OCI-LY7 (cell line): ENCODE measurements around the gene LSM8. TPM values are rescaled to one million over a fixed set of nuclear protein-coding genes. Genes with fewer than 3 reads are reported as not detected.

Experiments used
- BruUV-seq: library from RNA; stranded (reverse); fragments of 400-500 nt; replicated peaks from 2 replicates; lab custom pipeline; 2021; lab: Mats Ljungman, UMichigan
- CTCF ChIA-PET: fragments of 300-600 bp; sonication (Branson Sonifier 250); formaldehyde crosslinking; loops from one replicate; lab custom pipeline; 2022; ENCODE audit warnings: antibody characterized with exemption; ENCODE audit not compliant: unreplicated experiment; lab: Charles Lee
- POLR2A ChIA-PET: fragments of 300-600 bp; sonication (Branson Sonifier 250); formaldehyde crosslinking; loops from one replicate; lab custom pipeline; 2022; ENCODE audit warnings: antibody characterized with exemption; lab: Charles Lee
- DNase-seq: peaks from one replicate; pipeline ENCODE4 v3.0.0-alpha.2; 2015; ENCODE audit warnings: low spot score
- H2AFZ ChIP-seq: fragments of 200-600 bp; sonication (generic), shearing (Covaris generic); 2 replicates; pipeline ENCODE4 v1.6.1; 2014; ENCODE audit warnings: mild to moderate bottlenecking, antibody characterized with exemption, low read length, moderate library complexity
- H3K27ac ChIP-seq: fragments of 200-600 bp; sonication (generic); 2 replicates; pipeline ENCODE4 v1.5.1; 2014; ENCODE audit warnings: mixed run types, low read depth, mild to moderate bottlenecking, moderate library complexity, low read length, inconsistent platforms; ENCODE audit not compliant: poor library complexity, severe bottlenecking
- H3K36me3 ChIP-seq: fragments of 200-600 bp; sonication (generic); 2 replicates; pipeline ENCODE4 v1.6.1; 2014; ENCODE audit warnings: mild to moderate bottlenecking, antibody characterized with exemption, low read length, moderate library complexity, mixed read lengths; ENCODE audit not compliant: insufficient read depth
- H3K4me1 ChIP-seq: fragments of 200-600 bp; sonication (generic); 2 replicates; pipeline ENCODE4 v1.5.1; 2014; ENCODE audit warnings: mild to moderate bottlenecking, low read length; ENCODE audit not compliant: insufficient read depth, poor library complexity, severe bottlenecking
- H3K4me2 ChIP-seq: fragments of 200-600 bp; sonication (generic); 2 replicates; pipeline ENCODE4 v1.6.1; 2014; ENCODE audit warnings: mild to moderate bottlenecking, low read length
- H3K4me3 ChIP-seq: fragments of 200-600 bp; sonication (generic); 2 replicates; pipeline ENCODE4 v1.5.1; 2014; ENCODE audit warnings: mild to moderate bottlenecking, low read depth, low read length; ENCODE audit not compliant: poor library complexity, severe bottlenecking
- H3K79me2 ChIP-seq: fragments of 200-600 bp; sonication (generic); 2 replicates; pipeline ENCODE4 v1.6.1; 2016; ENCODE audit warnings: low read depth, mild to moderate bottlenecking, low read length, moderate library complexity, mixed read lengths; ENCODE audit not compliant: insufficient read depth
- H3K9me2 ChIP-seq: fragments of 200-600 bp; sonication (generic); 2 replicates; pipeline ENCODE4 v1.6.1; 2016; ENCODE audit warnings: mild to moderate bottlenecking, low read length, mixed read lengths; ENCODE audit not compliant: insufficient read depth
- H3K9me3 ChIP-seq: fragments of 200-600 bp; sonication (generic); 2 replicates; pipeline ENCODE4 v1.6.1; 2014; ENCODE audit warnings: mild to moderate bottlenecking, mixed run types, low read length, mixed read lengths
- H4K20me1 ChIP-seq: fragments of 200-600 bp; sonication (generic); 2 replicates; pipeline ENCODE4 v1.6.1; 2014; ENCODE audit warnings: mild to moderate bottlenecking, antibody characterized with exemption, low read length, moderate library complexity, mixed read lengths; ENCODE audit not compliant: insufficient read depth
- CTCF ChIP-seq: fragments of 200-600 bp; sonication (generic); conservative IDR thresholded peaks from 2 replicates; pipeline ENCODE4 v1.5.1; 2014; ENCODE audit warnings: mild to moderate bottlenecking, antibody characterized with exemption, low read length, moderate library complexity, mixed read lengths
- EZH2phosphoT487 ChIP-seq: fragments of 200-600 bp; sonication (generic); IDR thresholded peaks from 2 replicates; pipeline ENCODE4 v1.6.1; 2018; ENCODE audit warnings: low read depth, borderline replicate concordance, mild to moderate bottlenecking, mixed run types, antibody characterized with exemption, low read length, moderate library complexity, mixed read lengths
- intact Hi-C: fragments of 100-400 bp; cut with micrococcal nuclease; formaldehyde crosslinking; loops from one replicate; pipeline ENCODE4 v1.10.0; 2022; ENCODE audit not compliant: unreplicated experiment
- total RNA-seq, 2 experiments: library from RNA; depleted of rRNA in 1 of 2; stranded (reverse); fragments of >200 nt in 1 of 2; shearing (Covaris generic) in 1 of 2; gene quantifications; 2 replicates each; pipeline ENCODE4 v1.2.3, GENCODE V29; 2014 to 2022

The LSM8 gene
- total RNA-seq, 2 experiments from 2014 or later: 80.7 to 105 TPM

- Histone ChIP-seq H3K4me2 (no peak overlapping the region), H2AFZ (no peak overlapping the region), H3K4me1 (no peaks in the 10 kb centered on the region), H3K36me3 (no peaks in the 10 kb centered on the region), H3K9me2 (no peaks in the 10 kb centered on the region), H3K9me3 (no peaks in the 10 kb centered on the region), H4K20me1 (no peaks in the 10 kb centered on the region), H3K27ac (no peak overlapping the region), H3K79me2 (no peaks in the 10 kb centered on the region), H3K4me3 (no peak overlapping the region)
- BruUV-seq: no TSS peak
- DNase-seq: no peak
- CTCF ChIA-PET: no interaction called here
- intact Hi-C loops: no loop called here
- no peak for TF ChIP-seq EZH2phosphoT487
- TF ChIP-seq CTCF: no peak
- POLR2A ChIA-PET: no interaction called here
Measured at GRCh38 chr7:118222591-118222990, 38.6 kb downstream of the LSM8 start.

GRCh38 chr7:118224521-118224920 is 40.6 kb downstream of the LSM8 start, which contains the start of gene ANKRD7:
ANKRD7 (plus strand) TSS chr7:118224704; CDS start chr7:118224831, 127 bp downstream.
- ChIA-PET POLR2A (no interaction called here), CTCF (no interaction called here)
- Histone ChIP-seq H3K4me3 (no peak within 1 kb of the TSS), H3K27ac (no peak within 1 kb of the TSS), H4K20me1 (no peaks in the 10 kb centered on the region), H3K4me1 (no peaks in the 10 kb centered on the region), H3K9me2 (no peaks in the 10 kb centered on the region), H3K36me3 (no peaks in the 10 kb centered on the region), H3K4me2 (no peak within 1 kb of the TSS), H3K79me2 (no peaks in the 10 kb centered on the region), H3K9me3 (no peaks in the 10 kb centered on the region), H2AFZ (no peak within 1 kb of the TSS)
- TF ChIP-seq EZH2phosphoT487 (no peak), CTCF (no peak)
- DNase-seq: no peak
- BruUV-seq: no TSS peak
- intact Hi-C loops: no loop called here

GRCh38 chr7:118232837-118233236 is 48.9 kb downstream of the LSM8 start:
- TF ChIP-seq EZH2phosphoT487 (no peak), CTCF (no peak)
- no peaks in the 10 kb centered on the region for H3K9me2 ChIP-seq
- no peaks in the 10 kb centered on the region for H3K4me1 ChIP-seq
- BruUV-seq: no TSS peak
- no peak for DNase-seq
- no peak overlapping the region for H3K4me2 ChIP-seq
- intact Hi-C loops: no loop called here
- no peaks in the 10 kb centered on the region for H3K36me3 ChIP-seq
- POLR2A ChIA-PET: interaction anchor here (0.7 to 1.1 kb wide), 2 partner anchors 29 to 1074 kb away, joined by 3 to 4 read pairs; no protein-coding TSS in a partner anchor
- no peaks in the 10 kb centered on the region for H3K79me2 ChIP-seq
- H3K4me3 ChIP-seq: no peak overlapping the region
- H3K9me3 ChIP-seq: no peaks in the 10 kb centered on the region
- no peaks in the 10 kb centered on the region for H4K20me1 ChIP-seq
- no peak overlapping the region for H2AFZ ChIP-seq
- no peak overlapping the region for H3K27ac ChIP-seq
- CTCF ChIA-PET: no interaction called here
